ENCODE data around the gene SSR4. TPM values are rescaled to one million over a fixed set of nuclear protein-coding genes. Genes with fewer than 3 reads are reported as not detected.

SSR4 gene
- total and polyA plus RNA-seq, 2 of the 8 experiments (the other 6 are each of a cell fraction or from before 2014, with no cell fraction given) = 168 to 642 TPM

- TF ChIP-seq, protein P1, sequence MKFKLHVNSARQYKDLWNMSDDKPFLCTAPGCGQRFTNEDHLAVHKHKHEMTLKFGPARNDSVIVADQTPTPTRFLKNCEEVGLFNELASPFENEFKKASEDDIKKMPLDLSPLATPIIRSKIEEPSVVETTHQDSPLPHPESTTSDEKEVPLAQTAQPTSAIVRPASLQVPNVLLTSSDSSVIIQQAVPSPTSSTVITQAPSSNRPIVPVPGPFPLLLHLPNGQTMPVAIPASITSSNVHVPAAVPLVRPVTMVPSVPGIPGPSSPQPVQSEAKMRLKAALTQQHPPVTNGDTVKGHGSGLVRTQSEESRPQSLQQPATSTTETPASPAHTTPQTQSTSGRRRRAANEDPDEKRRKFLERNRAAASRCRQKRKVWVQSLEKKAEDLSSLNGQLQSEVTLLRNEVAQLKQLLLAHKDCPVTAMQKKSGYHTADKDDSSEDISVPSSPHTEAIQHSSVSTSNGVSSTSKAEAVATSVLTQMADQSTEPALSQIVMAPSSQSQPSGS (IDR thresholded peaks at IDR 0.05; ENCODE audit: low read length) = no peak
- no peak for TF ChIP-seq GTF2F1 (IDR thresholded peaks at IDR 0.05; ENCODE audit: borderline replicate concordance, low read depth, low read length)
Measured at GRCh38 chrX:153769158-153769864, 25.2 kb upstream of the SSR4 start (continued).

All from H1 (cell line).